PC-3 (cell line): Measurements from ENCODE around the gene FEV. TPM values are rescaled to one million over a fixed set of nuclear protein-coding genes. Genes with fewer than 3 reads are reported as not detected.

ENCODE experiments used
- ATAC-seq: fragments of 200-7000 bp; cut with Tn5 transposase; 2 replicates; pipeline ENCODE4 v1.9.1; 2020; ENCODE audit warnings: mild to moderate bottlenecking, moderate library complexity
- BruUV-seq: library from RNA; stranded (reverse); fragments of 400-500 nt; replicated peaks from 2 replicates; lab custom pipeline; 2021; lab: Mats Ljungman, UMichigan
- CTCF ChIA-PET: fragments of 300-600 bp; sonication (Branson Sonifier 250); formaldehyde crosslinking; loops from one replicate; lab custom pipeline; 2022; ENCODE audit warnings: antibody characterized with exemption; lab: Charles Lee
- POLR2A ChIA-PET: fragments of 300-600 bp; sonication (Branson Sonifier 250); formaldehyde crosslinking; loops from one replicate; lab custom pipeline; 2022; ENCODE audit warnings: antibody characterized with exemption; ENCODE audit not compliant: unreplicated experiment; lab: Charles Lee
- DNase-seq: peaks from one replicate; pipeline ENCODE4 v3.0.0-alpha.2; 2015
- H2AFZ ChIP-seq: fragments of 300-600 bp; sonication (generic); 2 replicates; pipeline ENCODE4 v1.6.0; 2016; ENCODE audit warnings: antibody characterized with exemption, low read length
- H3F3A ChIP-seq: fragments of 300-600 bp; sonication (generic); one replicate; pipeline ENCODE4 v1.6.0; 2017; ENCODE audit warnings: antibody characterized with exemption, low read length, control low read depth, mild to moderate bottlenecking; ENCODE audit not compliant: unreplicated experiment
- H3K27ac ChIP-seq: fragments of 300-600 bp; sonication (generic); 2 replicates; pipeline ENCODE4 v1.5.1; 2016; ENCODE audit warnings: mild to moderate bottlenecking, low read length
- H3K27me3 ChIP-seq: fragments of 300-600 bp; sonication (generic); 2 replicates; pipeline ENCODE4 v1.6.1; 2016; ENCODE audit warnings: low read length, mixed read lengths
- H3K36me3 ChIP-seq: fragments of 300-600 bp; sonication (generic); 2 replicates; pipeline ENCODE4 v1.6.1; 2016; ENCODE audit warnings: low read depth, mixed run types, low read length, mixed read lengths
- H3K4me1 ChIP-seq: fragments of 300-600 bp; sonication (generic); 2 replicates; pipeline ENCODE4 v1.5.1; 2016; ENCODE audit warnings: low read length; ENCODE audit not compliant: insufficient read depth
- H3K4me2 ChIP-seq: fragments of 300-600 bp; sonication (generic); 2 replicates; pipeline ENCODE4 v1.6.0; 2016; ENCODE audit warnings: low read length
- H3K4me3 ChIP-seq: fragments of 300-600 bp; sonication (generic); 2 replicates; pipeline ENCODE4 v1.5.1; 2016; ENCODE audit warnings: mild to moderate bottlenecking, low read length, mixed read lengths
- H3K79me2 ChIP-seq: fragments of 300-600 bp; sonication (generic); 2 replicates; pipeline ENCODE4 v1.6.1; 2017; ENCODE audit warnings: low read length, mixed read lengths
- H3K9ac ChIP-seq: fragments of 300-600 bp; sonication (generic); 2 replicates; pipeline ENCODE4 v1.6.0; 2016; ENCODE audit warnings: mild to moderate bottlenecking, low read length
- H3K9me2 ChIP-seq: fragments of 300-600 bp; sonication (generic); replicated peaks from 2 replicates; pipeline ENCODE4 v1.6.1; 2016; ENCODE audit warnings: mixed run types, low read length, mixed read lengths
- H3K9me3 ChIP-seq: fragments of 300-600 bp; sonication (generic); 2 replicates; pipeline ENCODE4 v1.6.1; 2016; ENCODE audit warnings: low read length, mixed read lengths
- H4K20me1 ChIP-seq: fragments of 300-600 bp; sonication (generic); 2 replicates; pipeline ENCODE4 v1.6.1; 2016; ENCODE audit warnings: low read length, mixed read lengths
- EZH2 ChIP-seq: fragments of 300-600 bp; sonication (generic); IDR thresholded peaks from one replicate; pipeline ENCODE4 v1.6.1; 2017; ENCODE audit warnings: antibody characterized with exemption, mild to moderate bottlenecking, low read length; ENCODE audit not compliant: unreplicated experiment
- EZH2phosphoT487 ChIP-seq: fragments of 300-600 bp; sonication (generic); IDR thresholded peaks from 2 replicates; pipeline ENCODE4 v1.6.1; 2018; ENCODE audit warnings: mild to moderate bottlenecking, antibody characterized with exemption, low read length, borderline replicate concordance
- intact Hi-C: fragments of 100-400 bp; cut with micrococcal nuclease; formaldehyde crosslinking; loops from 2 replicates; pipeline ENCODE4 v1.9.0; 2023
- total RNA-seq: library from RNA; depleted of rRNA; stranded (reverse); fragments of >200 nt; gene quantifications from 2 replicates; pipeline ENCODE4 v1.2.3, GENCODE V29; 2014
- TF ChIP-seq, protein P1 (sequence below): fragments of 300-600 bp; sonication (generic); conservative IDR thresholded peaks from 2 replicates; pipeline ENCODE4 v1.5.1; 2017; ENCODE audit warnings: antibody characterized with exemption, low read depth, mild to moderate bottlenecking, low read length

The FEV gene
- total RNA-seq, 1 experiment from 2014 or later, result 0.07 TPM

- POLR2A ChIA-PET, result no interaction called here
- peaks cover 19% of the 10 kb centered on the region for H3K27me3 ChIP-seq
Measured at GRCh38 chr2:218960309-218961165, 24.4 kb downstream of the FEV start.

DNA sequence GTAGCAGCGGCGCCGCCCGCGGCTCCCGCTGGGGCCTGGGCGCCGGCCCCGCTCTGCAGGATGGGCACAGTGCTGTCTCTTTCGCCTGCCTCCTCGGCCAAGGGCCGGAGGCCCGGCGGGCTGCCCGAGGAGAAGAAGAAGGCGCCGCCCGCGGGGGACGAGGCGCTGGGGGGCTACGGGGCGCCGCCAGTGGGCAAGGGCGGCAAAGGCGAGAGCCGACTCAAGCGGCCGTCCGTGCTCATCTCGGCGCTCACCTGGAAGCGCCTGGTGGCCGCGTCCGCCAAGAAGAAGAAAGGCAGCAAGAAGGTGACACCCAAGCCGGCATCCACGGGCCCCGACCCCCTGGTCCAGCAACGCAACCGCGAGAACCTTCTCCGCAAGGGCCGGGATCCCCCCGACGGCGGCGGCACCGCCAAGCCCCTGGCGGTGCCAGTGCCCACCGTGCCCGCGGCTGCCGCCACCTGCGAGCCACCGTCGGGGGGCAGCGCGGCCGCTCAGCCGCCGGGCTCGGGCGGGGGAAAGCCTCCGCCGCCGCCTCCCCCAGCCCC is 25.1 kb downstream of the FEV start:
- ChIA-PET CTCF (interaction anchor here (0.7 kb wide), 1 partner anchor 56 kb away, joined by 3 read pairs; no protein-coding TSS in a partner anchor), POLR2A (no interaction called here)
- Histone ChIP-seq H3K79me2 (no peaks in the 10 kb centered on the region), H3K27ac (no peak overlapping the region), H3K9me2 (no peaks in the 10 kb centered on the region), H3K4me3 (peak overlapping the region; percentile 65), H3K27me3 (peaks cover 19% of the 10 kb centered on the region), H3K4me1 (peaks cover 35% of the 10 kb centered on the region), H3F3A (no peaks in the 10 kb centered on the region), H3K9me3 (no peaks in the 10 kb centered on the region), H3K36me3 (no peaks in the 10 kb centered on the region), H3K9ac (no peak overlapping the region), H3K4me2 (peak overlapping the region; percentile 92), H2AFZ (peak overlapping the region; percentile 83), H4K20me1 (no peaks in the 10 kb centered on the region)
- peak; percentile 4; the same call in 1 of the 2 replicates for ATAC-seq
- intact Hi-C loops, result no loop called here
- TF ChIP-seq, protein P1, sequence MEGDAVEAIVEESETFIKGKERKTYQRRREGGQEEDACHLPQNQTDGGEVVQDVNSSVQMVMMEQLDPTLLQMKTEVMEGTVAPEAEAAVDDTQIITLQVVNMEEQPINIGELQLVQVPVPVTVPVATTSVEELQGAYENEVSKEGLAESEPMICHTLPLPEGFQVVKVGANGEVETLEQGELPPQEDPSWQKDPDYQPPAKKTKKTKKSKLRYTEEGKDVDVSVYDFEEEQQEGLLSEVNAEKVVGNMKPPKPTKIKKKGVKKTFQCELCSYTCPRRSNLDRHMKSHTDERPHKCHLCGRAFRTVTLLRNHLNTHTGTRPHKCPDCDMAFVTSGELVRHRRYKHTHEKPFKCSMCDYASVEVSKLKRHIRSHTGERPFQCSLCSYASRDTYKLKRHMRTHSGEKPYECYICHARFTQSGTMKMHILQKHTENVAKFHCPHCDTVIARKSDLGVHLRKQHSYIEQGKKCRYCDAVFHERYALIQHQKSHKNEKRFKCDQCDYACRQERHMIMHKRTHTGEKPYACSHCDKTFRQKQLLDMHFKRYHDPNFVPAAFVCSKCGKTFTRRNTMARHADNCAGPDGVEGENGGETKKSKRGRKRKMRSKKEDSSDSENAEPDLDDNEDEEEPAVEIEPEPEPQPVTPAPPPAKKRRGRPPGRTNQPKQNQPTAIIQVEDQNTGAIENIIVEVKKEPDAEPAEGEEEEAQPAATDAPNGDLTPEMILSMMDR, result no peak
- TF ChIP-seq EZH2phosphoT487, result no peak
- TF ChIP-seq EZH2, result peak; percentile 49
- BruUV-seq, result no TSS peak
- no peak for DNase-seq

More at GRCh38 chr2:218960309-218961165, 24.4 kb downstream of the FEV start:
- ATAC-seq (no peak), DNase-seq (no peak)
- CTCF ChIA-PET, result no interaction called here
- peaks cover 35% of the 10 kb centered on the region for H3K4me1 ChIP-seq
- H3K79me2 ChIP-seq, result no peaks in the 10 kb centered on the region
- H3K9me3 ChIP-seq, result no peaks in the 10 kb centered on the region
- BruUV-seq, result no TSS peak
- intact Hi-C loops, result no loop called here
- no peaks in the 10 kb centered on the region for H3F3A ChIP-seq
- peak overlapping the region; percentile 45; the same call in 1 of the 2 replicates for H3K4me3 ChIP-seq
- peak; percentile 94 for TF ChIP-seq EZH2
- TF ChIP-seq, protein P1, result no peak
- TF ChIP-seq EZH2phosphoT487, result peak; percentile 83; the same call in 1 of the 2 replicates
- no peak overlapping the region for H3K9ac ChIP-seq
- H3K27ac ChIP-seq, result no peak overlapping the region
- no peaks in the 10 kb centered on the region for H3K9me2 ChIP-seq
- no peaks in the 10 kb centered on the region for H4K20me1 ChIP-seq
- H3K36me3 ChIP-seq, result no peaks in the 10 kb centered on the region
- H3K4me2 ChIP-seq, result peak overlapping the region; percentile 63
- H2AFZ ChIP-seq, result no peak overlapping the region
